ENCODE measurements around the gene NDUFB1. TPM values are rescaled to one million over a fixed set of nuclear protein-coding genes. Genes with fewer than 3 reads are reported as not detected.

Gene NDUFB1
- total and polyA plus RNA-seq, 2 of the 13 experiments (the other 11 are each of a cell fraction or from before 2014, with no cell fraction given), result 181 to 281 TPM

- TF ChIP-seq STAT6 (CRISPR knock-in tag; IDR thresholded peaks at IDR 0.05; ENCODE audit: borderline replicate concordance) (no peak), ATF2 (CRISPR knock-in tag; IDR thresholded peaks at IDR 0.05) (no peak), RCOR2 (CRISPR knock-in tag; IDR thresholded peaks at IDR 0.05) (no peak), LRRFIP1 (CRISPR knock-in tag; conservative IDR thresholded peaks at IDR 0.05) (no peak), SIX4 (CRISPR knock-in tag; IDR thresholded peaks at IDR 0.05) (no peak), ARID3A (IDR thresholded peaks at IDR 0.05; ENCODE audit: low read depth, low read length) (no peak), KLF16 (CRISPR knock-in tag; IDR thresholded peaks at IDR 0.05) (peak in 1 of 2 experiments; percentile 80; a peak in 2 of 4 replicates), DBP (CRISPR knock-in tag; IDR thresholded peaks at IDR 0.05; ENCODE audit: not compliant biosample characterization) (no peak), MAFF (IDR thresholded peaks at IDR 0.05; ENCODE audit: low read depth, low read length) (peak; percentile 30; the same call in 1 of the 2 replicates), RNF2 (conservative IDR thresholded peaks at IDR 0.05; ENCODE audit: low read depth) (no peak), KLF11 (CRISPR knock-in tag; IDR thresholded peaks at IDR 0.05) (no peak), KAT2B (IDR thresholded peaks at IDR 0.05; ENCODE audit: borderline replicate concordance, low read depth, low read length) (no peak), MAFK (conservative IDR thresholded peaks at IDR 0.05 in 1 of 2, IDR thresholded peaks at IDR 0.05 in 1 of 2; ENCODE audit: low read length in 2 of 2) (0 out of 4 replicates have a peak, but pooled peaks of 1 of the 2 experiments have one; percentile 26), RFXANK (CRISPR knock-in tag; IDR thresholded peaks at IDR 0.05) (no peak), HIVEP1 (CRISPR knock-in tag; IDR thresholded peaks at IDR 0.05) (no peak), ZFAT (CRISPR knock-in tag; conservative IDR thresholded peaks at IDR 0.05) (0 out of 2 replicates have a peak, but pooled peaks have one; percentile 60), SOX13 (IDR thresholded peaks at IDR 0.05) (no peak), SOX13 (CRISPR knock-in tag; conservative IDR thresholded peaks at IDR 0.05 in 1 of 2, IDR thresholded peaks at IDR 0.05 in 1 of 2) (no peak)
Measured at GRCh38 chr14:92121670-92122350, at the start of gene NDUFB1, which contains the start of gene CPSF2 (continued).

All from HepG2 (cell line).